NCI-H1092 (cell line): ENCODE results near the gene ATP2C1.
"Not testable (repeated sequence)": the region's sequence is repeated elsewhere in the genome, so short reads cannot be mapped to it uniquely, and the experiment has no call there.

Experiments used
- DNase-seq: peaks from one replicate; lab custom pipeline; 2025; lab: John Stamatoyannopoulos, UW

The ATP2C1 gene

GRCh38 chr3:130981469-130981868, 87.6 kb downstream of the ATP2C1 start:
- no peak for DNase-seq

- DNase-seq = no peak
Observed at GRCh38 chr3:130990282-130990681, 96.4 kb downstream of the ATP2C1 start.

- DNase-seq = no peak
Observed at GRCh38 chr3:130991126-130991525, 97.2 kb downstream of the ATP2C1 start.

GRCh38 chr3:130992344-130992743, 98.5 kb downstream of the ATP2C1 start:
- peak; percentile 7 for DNase-seq

- DNase-seq = no peak
Observed at GRCh38 chr3:130997289-130997688, 103.4 kb downstream of the ATP2C1 start.

GRCh38 chr3:131001071-131001470, 107.2 kb downstream of the ATP2C1 start:
- no peak for DNase-seq

- no peak for DNase-seq
Observed at GRCh38 chr3:131004603-131005002, 110.7 kb downstream of the ATP2C1 start.

GRCh38 chr3:131007256-131007655, 113.4 kb downstream of the ATP2C1 start:
- DNase-seq = no peak

GRCh38 chr3:131007782-131008181, 113.9 kb downstream of the ATP2C1 start:
- DNase-seq = no peak

- no peak for DNase-seq
Observed at GRCh38 chr3:131008326-131008725, 114.4 kb downstream of the ATP2C1 start.

- DNase-seq = no peak
Observed at GRCh38 chr3:131009698-131010097, 115.8 kb downstream of the ATP2C1 start.

GRCh38 chr3:131018970-131019369, 125.1 kb downstream of the ATP2C1 start:
- DNase-seq = no peak

GRCh38 chr3:131020122-131020693, 126.3 kb downstream of the ATP2C1 start:
- no peak for DNase-seq

GRCh38 chr3:131025539-131025938, 131.7 kb downstream of the ATP2C1 start:
- no peak for DNase-seq

GRCh38 chr3:131026321-131027151, 132.7 kb downstream of the ATP2C1 start, which contains the start of the genes ASTE1 and NEK11:
TSS of gene ASTE1 (minus strand) at chr3:131026825. CDS start at chr3:131025306, 1,519 bp downstream.
TSS of gene NEK11 (plus strand) at chr3:131026877. CDS start at chr3:131029709, 2,832 bp downstream.
- DNase-seq = peak; percentile 87

- DNase-seq = no peak
Observed at GRCh38 chr3:131028844-131029243, 135.0 kb downstream of the ATP2C1 start.

GRCh38 chr3:131031660-131032059, 137.8 kb downstream of the ATP2C1 start:
- no peak for DNase-seq

- DNase-seq = peak; percentile 44
Observed at GRCh38 chr3:131033480-131034080, 139.7 kb downstream of the ATP2C1 start.

GRCh38 chr3:131036200-131036816, 142.4 kb downstream of the ATP2C1 start:
- DNase-seq = no peak

- no peak for DNase-seq
Observed at GRCh38 chr3:131036986-131037385, 143.1 kb downstream of the ATP2C1 start.

- DNase-seq = no peak
Observed at GRCh38 chr3:131038326-131038725, 144.4 kb downstream of the ATP2C1 start.

GRCh38 chr3:131042271-131042985, 148.5 kb downstream of the ATP2C1 start:
- DNase-seq = not testable (repeated sequence)
